GM21723 (cell line): ENCODE data around the gene MTHFD1.

Experiments
- ATAC-seq: cut with Tn5 transposase; IDR thresholded peaks from one replicate; pipeline ENCODE4 v1.9.1; 2021; ENCODE audit warnings: mild to moderate bottlenecking, moderate library complexity; ENCODE audit not compliant: unreplicated experiment

MTHFD1 gene

DNA sequence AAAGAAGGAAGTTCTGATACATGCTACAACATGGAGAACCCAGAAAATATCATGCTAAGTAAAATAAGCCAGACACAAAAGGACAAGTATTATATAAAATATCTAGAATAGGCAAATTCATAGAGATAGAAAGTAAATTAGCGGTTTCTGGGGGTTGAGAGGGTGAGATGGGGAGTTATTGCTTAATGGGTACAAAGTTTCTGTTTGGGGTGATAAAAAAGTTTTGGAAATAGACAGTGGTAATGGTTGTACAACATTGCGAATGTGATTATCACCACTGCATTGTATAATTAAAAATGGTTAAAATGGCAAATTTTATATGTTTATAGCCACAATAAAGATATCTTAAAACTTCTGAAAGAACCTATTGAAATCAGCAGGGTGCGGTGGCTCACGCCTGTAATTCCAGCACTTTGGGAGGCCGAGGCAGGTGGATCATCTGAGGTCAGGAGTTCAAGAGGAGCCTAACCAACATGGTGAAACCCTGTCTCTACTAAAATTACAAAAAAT is 100.5 kb downstream of the MTHFD1 start:
- no peak for ATAC-seq

DNA sequence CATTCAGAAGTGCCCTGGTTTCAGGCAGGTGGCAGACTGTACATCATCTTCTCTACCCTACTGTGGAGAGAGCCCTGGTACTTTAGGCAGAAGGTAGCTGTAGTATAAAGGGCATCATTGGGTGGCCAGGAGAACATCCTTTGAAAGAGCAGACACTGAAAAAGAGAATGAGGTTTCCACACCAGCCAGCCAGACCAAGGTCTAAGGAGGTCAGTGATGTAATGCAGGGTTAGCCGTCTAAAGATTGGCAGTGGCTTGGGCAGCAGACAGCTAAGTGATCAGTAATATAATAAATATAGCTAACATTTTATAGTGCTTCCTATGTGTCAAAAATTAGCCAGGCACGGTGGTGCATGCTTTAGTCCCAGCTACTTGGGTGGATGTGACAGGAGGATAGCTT is 103.5 kb downstream of the MTHFD1 start:
- ATAC-seq, result no peak

DNA sequence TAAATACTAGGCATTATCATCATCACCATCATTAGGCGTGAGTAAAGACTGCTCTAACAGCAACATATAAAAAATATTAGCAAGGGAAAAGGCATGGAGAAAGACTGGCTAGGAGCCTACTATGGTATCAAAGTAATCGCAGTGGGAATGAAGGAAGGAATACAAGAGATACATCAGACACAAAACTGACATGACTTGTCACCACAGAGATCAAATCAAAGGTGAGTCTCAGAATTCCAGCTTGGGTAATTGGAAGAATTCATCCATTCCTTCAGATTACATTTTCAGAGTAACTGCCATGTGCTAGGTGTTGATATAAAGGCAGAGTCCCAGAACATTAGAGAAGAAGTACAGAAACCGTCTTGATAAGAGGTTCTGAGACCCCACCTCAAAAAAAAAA is 105.3 kb downstream of the MTHFD1 start:
- no peak for ATAC-seq

DNA sequence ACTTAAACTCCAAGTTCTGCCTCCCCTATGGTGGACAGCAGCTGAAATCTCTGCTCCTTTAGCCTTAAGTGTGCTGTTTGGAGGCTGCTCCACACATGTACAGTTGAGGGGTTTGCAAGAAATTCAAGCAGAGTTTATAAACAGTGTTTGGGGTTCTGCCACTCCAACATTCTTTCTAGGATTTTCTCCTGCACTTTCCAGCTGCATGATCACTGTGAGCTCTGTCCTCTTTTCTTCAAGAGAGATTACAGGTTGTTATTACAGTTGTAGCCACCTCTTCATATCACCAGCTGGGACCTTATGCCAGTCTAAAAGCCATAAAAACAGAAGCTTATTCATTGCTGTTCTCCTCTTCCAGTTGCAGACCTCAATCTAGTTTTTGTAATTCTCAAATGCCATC is 107.1 kb downstream of the MTHFD1 start:
- no peak for ATAC-seq

DNA sequence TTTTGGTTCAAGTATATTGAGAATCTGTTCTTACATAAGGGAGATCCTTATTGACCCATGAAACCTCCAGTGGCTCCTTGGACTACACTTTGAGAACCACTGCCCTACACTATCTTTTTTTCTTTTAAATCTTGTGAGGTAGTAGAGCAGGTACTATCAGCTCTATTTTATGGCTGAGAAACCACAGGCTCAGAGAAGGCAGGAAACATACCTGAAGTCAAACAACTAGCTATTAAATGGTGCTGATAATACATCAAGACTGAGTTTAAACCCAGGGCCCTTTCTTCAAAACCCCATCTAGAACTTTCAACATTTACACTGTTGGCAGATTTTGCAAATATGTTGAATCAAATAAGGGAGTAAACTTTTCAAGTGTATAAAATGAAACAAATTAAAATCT is 108.6 kb downstream of the MTHFD1 start:
- no peak for ATAC-seq

DNA sequence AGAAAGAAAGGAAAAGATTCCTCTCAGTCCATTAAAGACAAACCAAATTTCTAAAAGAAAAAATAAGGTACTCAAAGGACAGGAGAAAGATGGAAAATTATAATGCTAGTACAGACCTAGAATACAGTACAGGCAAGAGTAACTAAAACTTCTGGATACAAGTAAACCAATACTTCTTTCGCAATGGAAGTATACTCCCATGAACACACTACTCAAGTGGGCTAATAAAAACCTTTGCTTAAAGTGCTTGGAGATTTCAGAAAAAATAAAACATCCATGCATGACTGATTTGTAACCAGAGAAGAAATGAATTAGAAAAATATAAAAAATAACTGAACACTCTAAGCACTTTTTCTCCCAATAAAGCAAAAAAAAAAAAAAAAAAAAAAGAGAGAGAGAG is 111.9 kb downstream of the MTHFD1 start:
- no peak for ATAC-seq

DNA sequence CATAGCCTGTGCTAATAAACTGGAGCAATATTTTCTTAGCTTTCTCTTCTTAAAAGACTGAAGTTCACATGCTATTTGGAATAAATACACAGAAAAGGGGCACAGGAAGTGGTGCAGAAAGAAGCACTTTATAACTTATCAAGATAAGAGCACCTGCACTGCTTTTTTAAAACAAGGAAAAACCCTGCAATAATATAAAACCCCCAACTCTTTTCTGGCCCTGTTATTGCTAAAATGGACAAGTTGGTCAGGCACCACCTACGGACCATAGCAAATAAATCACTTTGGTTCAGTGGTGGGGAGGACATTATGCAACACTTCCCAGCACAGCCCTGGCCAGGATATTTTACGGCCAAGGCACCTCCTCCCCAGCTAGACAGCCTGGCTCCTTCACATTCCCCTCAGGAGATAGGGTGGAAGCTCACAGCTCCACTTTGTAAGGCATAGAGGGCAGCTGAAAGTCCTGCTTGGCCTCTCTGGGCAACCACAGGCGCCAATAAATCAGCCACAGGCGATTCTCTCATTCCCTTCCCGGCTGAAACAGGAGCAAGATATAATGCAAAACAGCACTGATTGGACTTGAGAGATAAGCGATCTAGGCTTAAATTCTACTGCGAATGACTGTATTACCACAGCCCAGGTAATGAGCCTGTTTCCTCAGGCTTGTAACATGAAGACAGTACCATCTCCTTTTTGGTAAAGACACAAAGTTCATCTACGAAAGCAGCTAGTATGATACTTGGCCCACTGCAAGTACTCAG is 113.4 kb downstream of the MTHFD1 start:
- ATAC-seq, result no peak

DNA sequence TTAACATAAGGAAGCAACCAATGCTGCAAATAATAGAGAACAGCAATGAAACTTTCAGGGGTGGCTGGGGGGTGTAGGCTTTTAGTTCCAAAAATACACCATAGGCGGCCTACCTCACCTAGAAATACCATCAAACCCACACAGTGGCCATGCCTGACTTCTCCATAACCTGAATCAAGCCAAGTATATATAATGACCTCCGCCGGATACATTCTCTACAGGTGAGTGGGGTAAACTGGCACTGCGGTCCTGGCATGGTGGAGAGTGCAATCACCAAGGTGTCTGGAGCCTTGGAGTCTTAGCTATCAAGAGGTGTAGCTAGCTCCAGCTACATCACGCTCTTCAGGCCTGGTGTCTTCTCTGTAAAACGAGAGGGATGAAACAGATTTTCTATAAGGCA is 114.3 kb downstream of the MTHFD1 start:
- ATAC-seq, result no peak

DNA sequence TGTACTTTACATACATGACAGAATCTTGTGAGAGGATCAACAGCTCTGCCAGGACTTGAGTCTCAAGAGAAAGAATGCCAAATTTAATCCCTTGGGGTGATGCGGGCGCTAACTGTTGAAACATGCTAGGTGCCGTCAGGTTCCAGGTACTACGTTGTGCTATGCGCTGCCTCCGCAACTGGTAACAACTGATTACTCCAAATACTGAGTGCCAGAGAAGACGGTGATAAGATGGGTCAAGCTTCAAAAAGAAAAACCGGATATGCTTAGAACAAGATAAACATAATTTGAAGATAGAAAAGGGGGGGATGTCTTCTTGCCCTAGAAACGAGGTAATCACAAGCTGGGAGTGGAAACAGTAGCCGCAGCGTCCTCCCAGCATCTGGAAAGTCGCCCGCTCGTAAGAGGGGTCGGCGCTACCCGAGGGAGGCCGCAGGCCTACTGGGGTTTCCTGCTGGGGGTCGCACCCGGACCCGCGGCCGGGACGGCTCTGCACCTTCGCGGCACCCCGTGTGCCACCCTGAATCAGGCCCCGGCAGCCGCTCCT is 114.8 kb downstream of the MTHFD1 start:
- peak; percentile 3 for ATAC-seq

DNA sequence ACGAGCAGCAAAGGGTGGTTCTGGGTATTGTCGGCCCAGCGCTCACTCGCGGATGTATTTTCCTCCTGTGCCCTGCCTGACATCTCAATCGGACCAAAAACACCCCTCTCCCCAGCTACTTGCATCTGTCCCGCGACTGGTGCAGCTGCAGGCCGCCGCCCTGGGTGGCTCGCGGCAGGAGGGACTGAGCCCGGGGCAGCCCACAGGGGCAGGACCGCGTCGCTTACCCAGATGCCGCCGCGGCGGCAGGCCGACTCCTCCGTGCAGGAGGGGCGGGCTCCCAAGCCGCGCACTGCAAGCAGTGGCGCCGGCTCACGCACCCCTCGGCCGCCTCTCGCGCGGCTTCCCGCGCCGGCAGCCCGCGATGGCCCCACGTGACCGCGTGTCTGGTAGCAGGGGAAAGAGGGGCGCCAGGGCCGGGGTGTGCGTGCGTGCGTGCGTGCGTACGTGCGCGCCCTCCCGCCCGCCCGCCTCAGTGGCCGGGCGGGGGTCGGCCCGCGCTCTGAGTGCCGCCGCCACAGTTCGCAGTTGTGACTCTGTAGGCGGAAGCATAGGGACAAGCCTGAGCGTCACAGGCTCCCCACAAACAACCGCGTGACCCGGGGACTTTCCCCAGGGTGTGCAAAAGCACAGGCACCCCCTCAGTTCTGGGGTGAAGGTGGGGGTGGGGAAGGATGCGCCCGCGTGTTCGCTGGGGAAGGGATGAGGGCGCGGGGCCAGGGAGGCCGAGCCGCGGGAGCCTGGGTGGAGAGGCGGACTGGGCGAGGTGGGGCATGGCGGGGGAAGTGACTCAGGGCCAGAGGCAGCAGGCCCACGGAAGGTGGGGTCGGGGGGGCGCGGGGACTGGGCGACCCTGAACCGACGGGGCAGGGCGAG is 115.5 kb downstream of the MTHFD1 start, which contains the start of gene ZBTB25:
Gene ZBTB25 (minus strand): TSS at position 405 of the 876 bp plus-strand sequence. CDS start 13,305 bp downstream, outside the sequence.
- ATAC-seq, result peak; percentile 61

DNA sequence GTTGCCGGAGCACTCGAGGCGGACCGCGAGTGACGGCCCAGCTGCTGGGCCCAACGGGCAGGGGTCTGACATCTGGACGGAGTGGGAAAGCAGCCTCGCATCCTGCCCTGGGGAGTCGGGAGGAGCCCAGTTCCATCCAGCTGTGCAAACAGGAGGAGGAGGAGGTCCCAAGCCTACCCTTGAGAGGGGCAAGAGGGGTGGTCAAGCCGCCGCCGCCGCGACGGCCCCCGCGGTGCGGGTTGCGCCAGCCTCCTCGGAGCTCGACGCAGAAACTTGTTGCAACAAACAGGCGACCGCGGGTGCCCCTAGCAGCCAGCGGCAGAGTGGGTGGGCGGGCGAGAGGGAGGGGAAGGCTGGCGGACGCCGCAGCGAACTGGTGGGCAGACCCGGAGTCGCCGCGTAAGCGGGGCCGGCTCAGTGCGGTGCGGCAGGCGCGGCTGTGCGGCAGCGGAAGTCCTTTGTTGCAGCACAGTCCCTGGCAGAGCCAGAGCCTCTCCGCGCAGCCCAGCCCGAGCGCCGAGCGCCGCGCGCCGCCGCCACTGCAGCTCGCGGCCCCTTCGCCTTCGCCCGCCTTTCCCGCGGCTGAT is 116.2 kb downstream of the MTHFD1 start, which contains the start of gene ZBTB1:
Gene ZBTB1 (plus strand): TSS at position 461 of the 587 bp plus-strand sequence. CDS start 16,735 bp downstream, outside the sequence.
- peak; percentile 24 for ATAC-seq

DNA sequence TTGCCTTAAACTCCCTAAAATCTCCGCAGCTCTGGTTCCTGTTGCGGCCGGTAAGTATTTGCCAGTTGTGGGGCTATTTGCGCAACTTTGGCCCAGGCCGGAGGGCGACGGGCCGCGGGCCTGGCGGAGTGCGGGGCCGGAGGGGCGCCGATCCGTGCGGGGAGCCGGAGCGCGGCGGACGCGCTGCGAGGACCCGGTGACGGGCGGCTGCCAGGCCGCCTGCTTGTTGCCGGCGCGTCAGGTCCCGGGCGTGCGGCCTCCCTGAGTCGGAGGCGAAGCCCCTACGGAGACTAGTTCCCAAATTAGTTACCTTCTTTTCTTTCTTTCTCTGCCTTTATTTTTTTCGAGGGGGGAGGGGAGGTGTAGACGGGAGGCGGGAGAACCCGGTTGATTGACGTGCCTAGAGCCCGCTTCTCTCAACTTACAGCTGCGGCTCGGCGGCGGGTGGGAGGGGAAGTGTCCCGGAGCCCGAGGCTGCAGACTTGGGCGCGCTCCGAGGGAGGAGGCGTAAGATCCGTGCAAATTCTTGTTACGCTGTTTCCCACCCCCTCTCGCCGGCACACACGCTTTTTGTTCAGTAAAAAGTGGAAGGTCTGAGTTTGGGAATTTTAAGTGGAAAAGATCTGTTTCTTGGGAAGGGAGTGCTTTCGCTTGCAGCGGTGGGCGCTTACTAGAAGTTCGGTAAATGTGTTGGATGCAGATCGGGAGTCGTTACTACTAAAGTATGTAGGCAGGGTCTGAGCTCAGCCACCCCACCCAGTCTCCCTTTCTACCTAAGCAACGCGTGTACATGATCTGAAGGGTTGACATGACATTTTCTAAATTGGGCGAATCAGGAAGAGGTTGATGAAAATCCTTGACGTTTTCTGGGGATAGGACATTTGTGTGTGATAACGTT is 117.0 kb downstream of the MTHFD1 start:
- ATAC-seq, result peak; percentile 29

DNA sequence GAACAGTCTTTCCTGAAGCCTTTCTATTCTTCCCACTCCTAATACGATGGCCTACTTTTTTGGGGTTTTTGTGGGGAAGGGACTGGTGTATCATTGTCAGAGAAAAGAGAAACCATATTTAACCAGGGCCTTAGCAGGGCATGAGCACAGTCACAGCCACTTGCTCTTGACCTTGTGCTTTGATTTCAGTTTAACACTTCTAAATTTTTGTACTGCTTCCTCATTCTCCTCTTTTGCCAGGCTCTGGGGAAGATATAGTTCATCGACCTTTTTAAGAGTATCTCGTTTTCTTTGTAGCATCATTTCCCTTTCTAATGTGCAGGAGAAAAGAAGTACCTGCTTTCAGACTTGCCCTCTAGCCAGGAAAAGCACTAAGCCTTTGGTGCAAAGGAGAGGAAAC is 118.6 kb downstream of the MTHFD1 start:
- ATAC-seq, result no peak

DNA sequence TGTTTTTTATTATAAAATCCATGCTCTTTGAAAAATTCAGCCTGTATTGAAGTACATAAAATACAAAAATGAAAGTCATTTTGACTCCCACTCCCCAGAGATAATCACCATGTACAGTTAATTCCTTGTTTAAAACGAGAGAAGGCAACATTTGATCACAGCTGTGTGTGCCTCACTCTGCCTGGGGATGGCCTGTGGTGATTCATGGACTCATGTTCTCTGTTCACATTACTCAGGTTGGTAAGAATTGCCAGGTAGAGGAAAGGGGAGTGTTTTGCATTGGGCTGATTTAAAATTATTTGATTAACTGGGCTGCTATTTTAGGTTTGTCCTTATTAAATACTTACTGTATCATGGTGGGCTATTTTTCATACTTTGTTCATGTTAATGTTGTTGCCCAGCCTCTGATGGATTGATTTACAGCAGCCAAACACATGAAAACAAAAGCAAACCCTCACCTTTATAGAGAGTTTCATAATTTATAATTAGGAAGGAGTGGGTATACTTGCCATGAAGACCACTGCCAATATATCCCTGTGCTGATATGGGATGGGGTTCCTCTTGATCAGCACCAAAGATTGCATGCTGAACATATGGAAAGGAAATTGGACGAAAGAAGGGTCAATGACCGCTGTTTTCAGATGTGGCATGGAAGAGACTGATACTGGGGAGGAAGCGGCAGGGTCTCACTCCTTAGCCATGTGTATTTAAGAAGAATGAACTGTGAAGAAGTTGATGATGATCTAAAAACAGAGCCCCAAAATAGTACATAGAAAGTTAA is 119.4 kb downstream of the MTHFD1 start:
- no peak for ATAC-seq

DNA sequence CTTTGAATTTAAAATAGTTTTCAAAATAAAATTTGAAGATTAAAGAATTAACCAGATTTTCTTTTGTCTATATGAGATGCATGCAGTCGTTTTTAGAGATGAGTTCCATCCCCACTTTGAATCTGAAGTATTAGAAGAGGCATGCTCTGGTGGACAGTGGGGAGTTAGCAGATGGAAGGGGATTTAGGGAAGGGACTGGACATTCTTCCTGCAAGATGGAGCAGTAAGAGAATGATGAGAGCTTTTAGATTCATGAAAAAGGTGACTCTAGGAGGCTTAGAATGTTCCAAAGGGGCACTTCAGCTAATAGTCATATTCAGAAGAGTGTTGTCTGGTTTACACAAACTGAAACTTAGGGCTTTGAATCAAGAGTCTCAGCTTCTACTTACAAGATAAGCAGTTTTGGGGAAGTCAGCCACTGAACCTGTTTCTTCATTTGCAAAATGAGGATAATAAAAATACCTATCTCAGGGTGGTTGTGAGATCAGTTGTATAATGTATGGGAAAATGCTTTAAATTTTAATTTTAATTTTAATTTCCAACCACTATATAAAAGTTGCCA is 120.1 kb downstream of the MTHFD1 start:
- ATAC-seq, result no peak

DNA sequence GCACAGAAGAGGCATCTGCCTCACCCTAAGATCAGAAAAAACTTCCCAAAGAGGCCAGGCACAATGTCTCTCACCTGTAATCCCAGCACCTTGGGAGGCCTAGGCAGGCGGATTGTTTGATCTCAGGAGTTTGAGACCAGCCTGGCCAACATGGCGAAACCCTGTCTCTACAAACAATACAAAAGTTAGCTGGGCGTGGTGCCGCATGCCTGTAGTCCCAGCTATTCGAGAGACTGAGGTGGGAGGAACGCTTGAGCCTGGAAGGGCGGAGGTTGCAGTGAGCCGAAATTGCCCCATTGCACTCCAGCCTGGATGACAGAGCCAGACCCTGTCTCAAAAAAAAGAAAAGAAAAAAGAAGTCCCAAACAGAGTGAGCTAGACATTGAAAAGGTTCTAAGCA is 120.9 kb downstream of the MTHFD1 start:
- ATAC-seq, result no peak
